ENCODE results near the gene BHLHA15. TPM values are rescaled to one million over a fixed set of nuclear protein-coding genes. Genes with fewer than 3 reads are reported as not detected.

The BHLHA15 gene
- total RNA-seq, 4 donors from 2014 or later, result not detected

DNA sequence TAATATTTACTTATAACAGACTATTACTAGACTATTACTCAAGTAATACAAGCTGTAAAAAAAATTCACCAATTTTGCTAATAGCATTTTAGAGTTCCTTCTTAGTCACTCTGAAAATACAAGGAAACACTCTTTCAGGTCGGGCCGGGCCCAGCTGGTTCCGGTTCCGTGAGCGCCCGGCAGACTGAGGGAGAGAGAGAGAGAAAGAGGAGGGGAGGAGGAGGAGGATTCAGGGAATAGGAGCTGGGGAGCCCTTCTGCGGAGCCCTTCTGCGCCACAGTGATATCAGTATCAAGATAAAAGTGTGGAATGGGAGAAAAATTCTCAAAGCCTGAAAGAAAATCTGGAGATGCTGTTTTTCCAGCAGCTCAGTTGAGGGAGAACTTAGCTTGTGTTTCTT is 30.5 kb upstream of the BHLHA15 start:
- Histone ChIP-seq H3K36me3 (peaks cover 0 to 31% (median 2%) of the 10 kb centered on the region in 4 donors), H3K27me3 (no peaks in the 10 kb centered on the region), H3K27ac (replicated peaks in 1 of 4) (no peak overlapping the region), H3K9me3 (no peaks in the 10 kb centered on the region), H3K4me1 (peaks cover 0 to 14% (median 0%) of the 10 kb centered on the region in 4 donors), H3K4me3 (no peak overlapping the region)
- TF ChIP-seq POLR2AphosphoS5 (IDR thresholded peaks at IDR 0.05) (no peak), POLR2A (IDR thresholded peaks at IDR 0.05; ENCODE audit: low read depth) (no peak), EP300 (IDR thresholded peaks at IDR 0.05) (no peak)
- TF ChIP-seq, protein P1, sequence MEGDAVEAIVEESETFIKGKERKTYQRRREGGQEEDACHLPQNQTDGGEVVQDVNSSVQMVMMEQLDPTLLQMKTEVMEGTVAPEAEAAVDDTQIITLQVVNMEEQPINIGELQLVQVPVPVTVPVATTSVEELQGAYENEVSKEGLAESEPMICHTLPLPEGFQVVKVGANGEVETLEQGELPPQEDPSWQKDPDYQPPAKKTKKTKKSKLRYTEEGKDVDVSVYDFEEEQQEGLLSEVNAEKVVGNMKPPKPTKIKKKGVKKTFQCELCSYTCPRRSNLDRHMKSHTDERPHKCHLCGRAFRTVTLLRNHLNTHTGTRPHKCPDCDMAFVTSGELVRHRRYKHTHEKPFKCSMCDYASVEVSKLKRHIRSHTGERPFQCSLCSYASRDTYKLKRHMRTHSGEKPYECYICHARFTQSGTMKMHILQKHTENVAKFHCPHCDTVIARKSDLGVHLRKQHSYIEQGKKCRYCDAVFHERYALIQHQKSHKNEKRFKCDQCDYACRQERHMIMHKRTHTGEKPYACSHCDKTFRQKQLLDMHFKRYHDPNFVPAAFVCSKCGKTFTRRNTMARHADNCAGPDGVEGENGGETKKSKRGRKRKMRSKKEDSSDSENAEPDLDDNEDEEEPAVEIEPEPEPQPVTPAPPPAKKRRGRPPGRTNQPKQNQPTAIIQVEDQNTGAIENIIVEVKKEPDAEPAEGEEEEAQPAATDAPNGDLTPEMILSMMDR (IDR thresholded peaks at IDR 0.05), result no peak
- 90% methylated on average over 8 of the region's 8 CpGs for WGBS
- intact Hi-C loops (cut with DNase I), result no loop called here
- DNase-seq (ENCODE audit: extremely low spot score), result no peak

DNA sequence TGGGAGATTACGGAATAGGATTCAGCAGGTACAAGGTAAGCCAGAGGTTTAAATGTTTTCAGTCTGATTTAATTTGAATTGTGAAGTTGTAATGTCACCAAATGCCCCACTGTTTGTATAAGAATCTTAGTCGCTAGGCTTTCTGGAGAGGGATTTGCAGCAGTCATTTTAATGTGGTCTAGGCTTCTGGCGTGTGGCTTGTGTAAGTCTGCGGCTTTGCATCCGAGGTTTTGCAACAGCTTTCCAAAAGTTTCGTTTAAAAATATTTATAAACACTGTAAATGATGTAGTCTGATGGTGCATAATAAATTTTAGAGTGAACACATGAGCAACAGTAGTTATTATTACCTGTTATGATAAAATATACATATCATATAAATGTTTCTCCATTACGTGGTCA is 26.1 kb upstream of the BHLHA15 start:
- H3K36me3 ChIP-seq, result peaks cover 0 to 26% (median 8%) of the 10 kb centered on the region in 4 donors
- no peaks in the 10 kb centered on the region for H3K9me3 ChIP-seq
- 93% methylated on average over 7 of the region's 7 CpGs for WGBS
- DNase-seq (ENCODE audit: extremely low spot score), result no peak
- intact Hi-C loops (cut with DNase I), result no loop called here
- peaks cover 0 to 13% (median 3%) of the 10 kb centered on the region in 4 donors for H3K4me1 ChIP-seq
- TF ChIP-seq POLR2AphosphoS5 (IDR thresholded peaks at IDR 0.05) (no peak), EP300 (IDR thresholded peaks at IDR 0.05) (no peak), POLR2A (IDR thresholded peaks at IDR 0.05; ENCODE audit: low read depth) (no peak)
- TF ChIP-seq, protein P1 (IDR thresholded peaks at IDR 0.05), result no peak
- no peak overlapping the region for H3K4me3 ChIP-seq
- H3K27me3 ChIP-seq, result no peaks in the 10 kb centered on the region
- H3K27ac ChIP-seq (replicated peaks in 1 of 4), result no peak overlapping the region

GRCh38 chr7:98186452-98187137 is 24.6 kb upstream of the BHLHA15 start:
- Histone ChIP-seq H3K4me3 (no peak overlapping the region), H3K36me3 (peaks cover 11 to 41% (median 21%) of the 10 kb centered on the region in 4 donors), H3K9me3 (no peaks in the 10 kb centered on the region), H3K27ac (replicated peaks in 1 of 4) (peak overlapping the region; percentile 11 to 56 (median 50)), H3K27me3 (no peaks in the 10 kb centered on the region), H3K4me1 (peaks cover 0 to 13% (median 3%) of the 10 kb centered on the region in 4 donors)
- intact Hi-C loops (cut with DNase I), result no loop called here
- DNase-seq (ENCODE audit: extremely low spot score), result no peak
- TF ChIP-seq, protein P1 (IDR thresholded peaks at IDR 0.05), result no peak
- WGBS, result 70% methylated on average over 9 of the region's 9 CpGs

DNA sequence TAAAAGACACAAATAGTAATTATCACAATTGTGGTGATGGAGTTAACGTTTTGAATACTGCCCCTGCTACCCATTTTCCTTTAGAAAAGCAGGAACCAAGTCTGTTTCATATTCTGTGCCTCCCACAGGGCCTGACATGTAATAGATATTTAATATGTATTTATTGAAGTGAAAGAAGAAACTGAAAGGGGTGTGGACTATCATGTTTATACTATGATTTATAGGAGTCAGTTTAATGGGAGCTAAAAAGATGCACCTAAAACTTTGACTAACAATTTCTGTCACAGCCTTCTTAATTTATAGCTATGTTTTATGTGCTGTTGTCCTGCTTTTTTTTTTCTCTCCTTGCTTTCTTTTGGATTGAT is 24.1 kb upstream of the BHLHA15 start:
- intact Hi-C loops (cut with DNase I), result no loop called here
- Histone ChIP-seq H3K4me3 (no peak overlapping the region), H3K27ac (replicated peaks in 1 of 4) (peak overlapping the region; percentile 11 to 56 (median 50)), H3K4me1 (peaks cover 0 to 13% (median 3%) of the 10 kb centered on the region in 4 donors), H3K9me3 (no peaks in the 10 kb centered on the region), H3K36me3 (peaks cover 16 to 46% (median 26%) of the 10 kb centered on the region in 4 donors), H3K27me3 (no peaks in the 10 kb centered on the region)
- TF ChIP-seq, protein P1 (IDR thresholded peaks at IDR 0.05), result no peak
- TF ChIP-seq POLR2AphosphoS5 (IDR thresholded peaks at IDR 0.05) (no peak), EP300 (IDR thresholded peaks at IDR 0.05) (no peak)
- WGBS, result 44% methylated on average over 1 of the region's 1 CpG
- DNase-seq (ENCODE audit: extremely low spot score), result no peak

- Histone ChIP-seq H3K27me3 (no peaks in the 10 kb centered on the region), H3K4me1 (peaks cover 0 to 13% (median 3%) of the 10 kb centered on the region in 4 donors), H3K27ac (replicated peaks in 1 of 4) (no peak overlapping the region), H3K9me3 (no peaks in the 10 kb centered on the region), H3K4me3 (no peak overlapping the region), H3K36me3 (peaks cover 39 to 70% (median 50%) of the 10 kb centered on the region in 4 donors)
- TF ChIP-seq POLR2A (IDR thresholded peaks at IDR 0.05; ENCODE audit: low read depth) (no peak), EP300 (IDR thresholded peaks at IDR 0.05) (no peak), POLR2AphosphoS5 (IDR thresholded peaks at IDR 0.05) (no peak)
- TF ChIP-seq, protein P1 (IDR thresholded peaks at IDR 0.05), result no peak
- intact Hi-C loops (cut with DNase I), result no loop called here
- 93% methylated on average over 11 of the region's 11 CpGs for WGBS
- DNase-seq (ENCODE audit: extremely low spot score), result no peak
Measured at GRCh38 chr7:98189559-98189958, 21.7 kb upstream of the BHLHA15 start.
